ENCODE results near the gene SIPA1L3.

Gene SIPA1L3

DNA sequence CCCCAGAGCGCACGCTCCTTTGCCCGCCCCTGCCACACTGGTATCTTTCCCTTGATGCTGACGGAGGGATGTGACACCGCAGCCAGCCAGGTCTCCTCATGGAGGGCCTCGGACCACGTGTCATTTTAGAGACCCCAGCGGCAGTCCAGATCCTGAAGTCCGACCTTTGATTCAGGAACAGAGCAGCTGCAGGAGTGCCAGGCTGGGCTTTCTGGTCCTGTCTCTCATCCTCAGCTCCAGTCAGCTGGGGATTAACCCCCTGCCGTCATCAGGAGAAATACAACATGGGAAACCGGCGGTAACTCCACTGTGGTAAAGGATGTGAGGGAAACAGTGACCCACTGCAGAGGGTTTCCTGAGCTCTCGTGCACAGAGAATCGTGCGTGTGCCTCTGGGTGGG lies 140.6 kb downstream of the SIPA1L3 start:
- DNase-seq: peak; percentile 61
- H3K36me3 ChIP-seq: no peaks in the 10 kb centered on the region; the same call in 1 of the 2 replicates
- H3K27me3 ChIP-seq (ENCODE audit: insufficient read depth, low read depth, severe bottlenecking): no peaks in the 10 kb centered on the region
- peak overlapping the region; percentile 35; the same call in 1 of the 2 replicates for H3K27ac ChIP-seq
- peaks cover 2% of the 10 kb centered on the region for H3K9me3 ChIP-seq (ENCODE audit: severe bottlenecking)
- H3K4me3 ChIP-seq (ENCODE audit: low read depth, low read length): no peak overlapping the region
- TF ChIP-seq, protein P1, sequence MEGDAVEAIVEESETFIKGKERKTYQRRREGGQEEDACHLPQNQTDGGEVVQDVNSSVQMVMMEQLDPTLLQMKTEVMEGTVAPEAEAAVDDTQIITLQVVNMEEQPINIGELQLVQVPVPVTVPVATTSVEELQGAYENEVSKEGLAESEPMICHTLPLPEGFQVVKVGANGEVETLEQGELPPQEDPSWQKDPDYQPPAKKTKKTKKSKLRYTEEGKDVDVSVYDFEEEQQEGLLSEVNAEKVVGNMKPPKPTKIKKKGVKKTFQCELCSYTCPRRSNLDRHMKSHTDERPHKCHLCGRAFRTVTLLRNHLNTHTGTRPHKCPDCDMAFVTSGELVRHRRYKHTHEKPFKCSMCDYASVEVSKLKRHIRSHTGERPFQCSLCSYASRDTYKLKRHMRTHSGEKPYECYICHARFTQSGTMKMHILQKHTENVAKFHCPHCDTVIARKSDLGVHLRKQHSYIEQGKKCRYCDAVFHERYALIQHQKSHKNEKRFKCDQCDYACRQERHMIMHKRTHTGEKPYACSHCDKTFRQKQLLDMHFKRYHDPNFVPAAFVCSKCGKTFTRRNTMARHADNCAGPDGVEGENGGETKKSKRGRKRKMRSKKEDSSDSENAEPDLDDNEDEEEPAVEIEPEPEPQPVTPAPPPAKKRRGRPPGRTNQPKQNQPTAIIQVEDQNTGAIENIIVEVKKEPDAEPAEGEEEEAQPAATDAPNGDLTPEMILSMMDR (IDR thresholded peaks at IDR 0.05; ENCODE audit: low read depth, low read length): no peak

DNA sequence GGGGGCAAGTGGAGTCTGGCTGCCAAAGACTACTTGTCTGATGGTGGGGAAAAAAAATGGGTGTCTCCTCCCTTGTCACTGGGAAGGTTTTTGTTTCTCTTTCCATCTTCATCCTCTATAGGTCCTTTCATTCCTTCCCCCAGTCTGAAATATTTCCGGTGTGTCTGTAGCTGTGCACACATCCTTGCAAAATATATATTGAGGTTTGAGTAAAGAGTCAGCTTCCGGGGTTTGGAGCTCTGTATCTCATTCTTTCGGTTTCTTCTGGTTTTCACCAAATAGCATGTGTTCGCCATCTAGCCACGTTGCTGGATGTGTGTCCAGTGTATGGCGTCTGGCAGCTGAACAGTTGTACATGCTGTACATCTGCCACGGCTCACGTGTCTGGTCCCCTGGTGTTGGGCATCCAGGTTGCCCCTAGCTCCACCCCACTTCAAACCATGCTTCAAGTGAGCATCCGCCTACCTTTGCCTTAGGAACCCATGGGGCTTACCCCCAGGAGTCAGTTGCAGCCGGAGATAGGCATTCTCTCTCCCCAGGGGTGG lies 142.2 kb downstream of the SIPA1L3 start:
- Histone ChIP-seq H3K36me3 (no peaks in the 10 kb centered on the region; the same call in 1 of the 2 replicates), H3K9me3 (ENCODE audit: severe bottlenecking) (peaks cover 2% of the 10 kb centered on the region), H3K4me3 (ENCODE audit: low read depth, low read length) (no peak overlapping the region), H3K27ac (no peak overlapping the region), H3K27me3 (ENCODE audit: insufficient read depth, low read depth, severe bottlenecking) (no peaks in the 10 kb centered on the region)
- DNase-seq: no peak
- TF ChIP-seq, protein P1 (IDR thresholded peaks at IDR 0.05; ENCODE audit: low read depth, low read length): no peak

DNA sequence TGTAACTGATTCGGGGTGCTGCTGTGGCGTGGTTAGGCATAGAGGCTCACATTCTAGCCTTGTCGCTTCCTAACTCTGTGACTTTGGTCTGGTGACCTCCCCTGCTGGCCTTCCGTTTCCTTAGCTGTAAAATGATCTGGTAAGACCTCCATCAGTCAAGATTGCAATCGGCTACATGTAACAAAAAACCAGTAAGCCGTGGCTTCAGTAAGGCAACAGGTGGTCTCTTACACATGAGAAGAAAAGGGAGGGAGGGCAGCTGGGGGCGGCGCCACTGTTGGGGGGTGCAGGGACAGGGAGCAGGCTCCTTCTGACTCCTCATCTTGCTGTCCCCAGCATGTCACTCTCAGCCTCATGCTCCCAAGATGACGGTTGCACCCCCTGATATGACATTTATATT lies 148.0 kb downstream of the SIPA1L3 start:
- H3K36me3 ChIP-seq: no peaks in the 10 kb centered on the region
- H3K4me3 ChIP-seq (ENCODE audit: low read depth, low read length): no peak overlapping the region
- DNase-seq: peak; percentile 84
- peaks cover 2% of the 10 kb centered on the region for H3K9me3 ChIP-seq (ENCODE audit: severe bottlenecking)
- TF ChIP-seq, protein P1 (IDR thresholded peaks at IDR 0.05; ENCODE audit: low read depth, low read length): 0 out of 2 replicates have a peak, but pooled peaks have one; percentile 16
- H3K27me3 ChIP-seq (ENCODE audit: insufficient read depth, low read depth, severe bottlenecking): no peaks in the 10 kb centered on the region
- H3K27ac ChIP-seq: peak overlapping the region; percentile 72

DNA sequence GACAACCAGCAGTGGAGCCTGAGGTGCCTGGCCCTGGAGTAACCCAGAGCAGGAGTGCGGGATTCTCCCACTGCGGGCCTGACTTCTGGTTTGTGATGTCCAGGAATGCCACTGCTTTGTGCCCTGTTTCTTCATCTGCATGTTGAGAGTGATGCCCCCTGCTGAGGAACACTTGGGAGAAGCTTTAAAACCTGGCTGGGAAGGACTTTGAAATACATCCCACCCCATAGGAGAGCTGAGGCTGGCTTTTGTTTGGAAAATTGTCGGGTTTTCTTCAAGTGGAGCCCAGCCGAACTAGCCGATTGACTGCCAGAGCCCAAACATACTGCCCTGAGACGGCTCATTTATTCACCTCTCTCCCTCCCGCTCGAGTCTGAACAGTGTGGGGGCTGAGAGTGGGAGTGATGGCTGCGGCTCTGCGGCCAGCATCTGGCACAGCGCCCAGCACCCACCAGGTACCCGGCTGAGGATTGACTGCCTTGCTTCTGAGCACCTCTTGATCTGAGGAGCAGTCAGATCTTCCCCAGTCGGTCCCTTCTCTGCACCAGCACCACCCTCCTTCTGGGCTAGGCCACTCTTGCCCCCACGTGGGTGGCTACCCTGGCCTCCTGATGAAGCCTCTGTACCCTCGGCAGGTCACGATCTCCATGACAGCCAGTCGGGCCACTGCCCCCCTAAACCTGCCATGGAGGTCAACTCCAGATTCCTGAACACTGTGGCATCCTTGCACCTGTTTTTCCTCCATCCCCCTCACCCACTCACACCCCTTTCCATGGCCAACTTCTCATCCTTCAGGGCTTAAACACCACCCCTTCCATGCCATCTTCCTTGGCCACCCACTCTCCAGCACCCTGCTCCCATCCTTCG lies 148.9 kb downstream of the SIPA1L3 start:
- peak overlapping the region; percentile 25; the same call in 1 of the 2 replicates for H3K27ac ChIP-seq
- peaks cover 2% of the 10 kb centered on the region for H3K9me3 ChIP-seq (ENCODE audit: severe bottlenecking)
- no peak overlapping the region for H3K4me3 ChIP-seq (ENCODE audit: low read depth, low read length)

DNA sequence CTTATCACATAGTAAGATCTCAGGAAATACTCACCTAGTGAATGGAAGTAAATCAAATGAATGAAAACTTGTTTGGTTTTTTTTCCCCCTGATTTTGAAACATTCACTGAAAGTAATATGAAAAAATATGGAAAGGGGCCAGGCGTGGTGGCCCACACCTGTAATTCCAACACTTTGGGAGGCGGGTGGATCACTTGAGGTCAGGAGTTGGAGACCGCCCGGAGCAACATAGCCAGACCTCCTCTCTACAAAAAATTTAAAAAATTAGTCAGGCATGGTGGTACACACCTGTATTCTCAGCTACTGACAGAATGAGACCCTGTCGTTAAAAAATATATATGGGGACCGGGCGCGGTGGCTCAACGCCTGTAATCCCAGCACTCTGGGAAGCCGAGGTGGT lies 149.6 kb downstream of the SIPA1L3 start:
- no peaks in the 10 kb centered on the region for H3K27me3 ChIP-seq (ENCODE audit: insufficient read depth, low read depth, severe bottlenecking)

More for the DNA sequence above, 148.9 kb downstream of the SIPA1L3 start:
- Histone ChIP-seq H3K27me3 (ENCODE audit: insufficient read depth, low read depth, severe bottlenecking) (no peaks in the 10 kb centered on the region), H3K36me3 (no peaks in the 10 kb centered on the region)
- TF ChIP-seq, protein P1 (IDR thresholded peaks at IDR 0.05; ENCODE audit: low read depth, low read length): 0 out of 2 replicates have a peak, but pooled peaks have one; percentile 9
- peak; percentile 14 for DNase-seq

More for the DNA sequence above, 149.6 kb downstream of the SIPA1L3 start:
- H3K9me3 ChIP-seq (ENCODE audit: severe bottlenecking): peaks cover 2% of the 10 kb centered on the region
- no peaks in the 10 kb centered on the region for H3K36me3 ChIP-seq
- DNase-seq: no peak
- H3K4me3 ChIP-seq (ENCODE audit: low read depth, low read length): no peak overlapping the region
- H3K27ac ChIP-seq: no peak overlapping the region
- TF ChIP-seq, protein P1 (IDR thresholded peaks at IDR 0.05; ENCODE audit: low read depth, low read length): no peak
